ENCODE measurements around the gene REPS2. TPM values are rescaled to one million over a fixed set of nuclear protein-coding genes. Genes with fewer than 3 reads are reported as not detected.

The REPS2 gene
- 1 to 10 TPM in 1 of 2 donors, under 1 TPM in 1; 0.35 to 3.3 TPM for total RNA-seq
- 0 to 1.1 reads per million in 2 donors for total RNA-seq

DNA sequence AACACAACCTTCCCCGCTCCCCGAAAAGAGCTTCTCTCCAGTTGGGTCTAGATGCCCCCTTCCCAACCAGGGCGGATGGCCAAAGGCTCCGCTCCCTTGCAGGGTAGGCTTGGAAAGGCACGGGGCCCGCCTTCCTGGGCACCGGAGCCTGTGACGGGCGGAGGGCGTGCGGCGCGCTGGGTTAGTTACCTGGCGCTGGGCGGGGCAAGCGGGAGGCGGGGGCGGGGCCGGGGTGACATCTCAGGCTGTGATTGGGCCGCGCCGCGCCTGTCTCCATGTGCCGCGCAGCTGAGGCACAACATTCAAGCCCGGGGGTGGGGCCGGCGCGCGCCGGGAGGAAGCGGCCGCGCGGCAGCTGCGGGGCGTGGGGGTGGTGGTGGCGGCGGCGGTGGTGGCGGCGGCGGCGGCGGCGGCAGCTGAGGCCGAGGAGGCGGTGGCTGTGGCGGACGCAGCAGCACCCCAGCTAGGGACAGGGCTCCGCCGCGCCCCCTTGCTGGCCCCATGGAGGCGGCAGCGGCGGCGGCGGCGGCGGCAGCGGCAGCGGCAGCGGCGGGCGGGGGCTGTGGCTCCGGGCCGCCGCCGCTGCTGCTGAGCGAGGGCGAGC, at the start of gene REPS2:
TSS of gene REPS2 (plus strand) at position 298 of the 604 bp plus-strand sequence. CDS start at position 502, 204 bp downstream.
- DNase-seq (peak; percentile 59 to 76 (median 73)), ATAC-seq (peak; percentile 97)
- H3K4me3 Mint-ChIP-seq: peak within 1 kb of the TSS; percentile 91
- H3K9me3 ChIP-seq (ENCODE audit: control insufficient read depth, low read length, poor library complexity, severe bottlenecking): no peaks in the 10 kb centered on the region
- no peaks in the 10 kb centered on the region for H3K27me3 Mint-ChIP-seq
- H3K4me1 Mint-ChIP-seq: peaks cover 3% of the 10 kb centered on the region
- no peaks in the 10 kb centered on the region for H3K36me3 Mint-ChIP-seq (ENCODE audit: low read depth)
- H3K27ac Mint-ChIP-seq: no peak within 1 kb of the TSS

DNA sequence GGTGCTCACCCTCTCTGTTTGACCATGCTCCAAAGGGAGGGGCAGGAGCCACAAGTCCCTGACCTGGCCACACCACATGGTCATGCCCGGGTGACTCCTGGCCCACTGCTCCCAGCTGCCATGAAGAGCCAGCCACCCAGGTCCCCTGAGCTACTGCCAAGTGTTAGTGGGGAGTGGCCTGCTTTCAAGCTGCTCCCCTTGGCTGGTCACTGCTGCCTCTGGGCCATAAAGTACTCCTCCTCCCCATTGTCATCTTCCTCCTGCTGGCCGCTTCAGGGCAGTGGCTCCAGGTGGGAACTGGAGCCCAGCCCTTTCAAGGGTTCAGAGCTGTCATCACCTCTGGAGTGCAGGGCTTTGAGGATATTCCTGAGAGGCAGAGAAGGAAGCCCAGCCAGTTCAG, 49.0 kb upstream of the REPS2 start:
- no peak overlapping the region for H3K27ac Mint-ChIP-seq
- H3K4me3 Mint-ChIP-seq: no peak overlapping the region
- H3K27me3 Mint-ChIP-seq: peaks cover 10% of the 10 kb centered on the region
- DNase-seq (no peak), ATAC-seq (no peak)
- peaks cover 7% of the 10 kb centered on the region for H3K4me1 Mint-ChIP-seq
- H3K9me3 ChIP-seq (ENCODE audit: control insufficient read depth, low read length, poor library complexity, severe bottlenecking): no peaks in the 10 kb centered on the region
- H3K36me3 Mint-ChIP-seq (ENCODE audit: low read depth): no peaks in the 10 kb centered on the region

DNA sequence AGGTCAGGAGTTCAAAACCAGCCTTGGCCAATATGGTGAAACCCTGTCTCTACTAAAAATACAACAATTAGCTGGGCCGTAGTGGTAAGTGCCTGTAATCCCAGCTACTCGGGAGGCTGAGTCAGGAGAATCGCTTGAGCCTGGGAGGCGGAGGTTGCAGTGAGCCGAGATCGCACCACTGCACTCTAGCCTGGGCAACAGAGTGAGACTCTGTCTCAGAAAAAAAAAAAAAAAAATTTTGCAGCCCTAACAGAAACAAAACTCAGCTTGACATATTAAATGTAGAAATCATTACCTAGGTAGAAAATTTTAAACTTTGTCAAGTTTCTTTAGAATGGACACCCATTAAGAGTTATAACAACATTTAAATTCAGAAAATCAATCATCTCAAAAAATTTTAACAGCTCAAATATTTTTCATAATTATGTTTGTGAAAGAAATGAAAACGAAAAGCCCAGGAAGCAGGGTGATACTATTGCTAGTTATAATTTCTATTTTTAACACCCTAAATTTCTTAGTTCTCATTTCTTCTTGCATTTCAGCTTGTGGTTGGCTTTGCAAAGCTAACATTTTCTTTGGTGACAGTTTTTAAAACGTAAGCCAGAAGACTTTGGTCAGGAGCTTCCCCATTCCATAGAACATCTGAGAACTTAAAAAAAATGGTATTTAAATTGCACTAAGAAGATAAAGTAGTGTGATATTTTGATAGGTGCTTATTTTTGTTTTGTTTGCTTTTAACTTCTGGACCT, 43.0 kb upstream of the REPS2 start:
- no peaks in the 10 kb centered on the region for H3K4me1 Mint-ChIP-seq
- H3K4me3 Mint-ChIP-seq: no peak overlapping the region
- H3K27ac Mint-ChIP-seq: no peak overlapping the region
- DNase-seq (no peak), ATAC-seq (no peak)
- no peaks in the 10 kb centered on the region for H3K36me3 Mint-ChIP-seq (ENCODE audit: low read depth)
- no peaks in the 10 kb centered on the region for H3K9me3 ChIP-seq (ENCODE audit: control insufficient read depth, low read length, poor library complexity, severe bottlenecking)
- H3K27me3 Mint-ChIP-seq: peaks cover 15% of the 10 kb centered on the region

- ATAC-seq (no peak), DNase-seq (no peak)
- H3K4me3 Mint-ChIP-seq: no peak overlapping the region
- H3K36me3 Mint-ChIP-seq (ENCODE audit: low read depth): no peaks in the 10 kb centered on the region
- no peak overlapping the region for H3K27ac Mint-ChIP-seq
- H3K9me3 ChIP-seq (ENCODE audit: control insufficient read depth, low read length, poor library complexity, severe bottlenecking): no peaks in the 10 kb centered on the region
- H3K4me1 Mint-ChIP-seq: no peaks in the 10 kb centered on the region
- no peaks in the 10 kb centered on the region for H3K27me3 Mint-ChIP-seq
Measured at GRCh38 chrX:16910376-16910775, 36.1 kb upstream of the REPS2 start.

DNA sequence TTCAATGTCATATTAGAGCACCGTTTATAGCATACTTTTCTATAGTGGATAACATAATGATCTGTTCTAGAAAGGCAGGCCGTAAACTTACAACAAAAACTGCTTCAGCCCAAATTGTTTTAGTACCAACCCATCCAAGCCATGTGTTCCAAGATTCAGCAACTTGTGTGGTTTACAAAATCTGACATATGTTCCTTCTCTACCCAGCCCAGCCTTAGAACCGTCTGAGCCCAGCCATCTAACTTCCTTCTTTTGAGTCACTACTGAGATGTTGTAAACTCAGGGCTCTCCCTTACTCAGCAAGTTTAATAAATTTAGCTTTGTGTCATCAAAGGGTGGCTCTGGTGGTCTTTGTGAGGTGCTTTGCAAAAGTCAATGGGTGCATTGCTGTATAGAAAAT, 32.4 kb upstream of the REPS2 start:
- no peak for DNase-seq
- no peaks in the 10 kb centered on the region for H3K9me3 ChIP-seq (ENCODE audit: control insufficient read depth, low read length, poor library complexity, severe bottlenecking)
- Mint-ChIP-seq H3K27me3 (no peaks in the 10 kb centered on the region), H3K4me1 (no peaks in the 10 kb centered on the region), H3K27ac (peak overlapping the region; percentile 62), H3K36me3 (ENCODE audit: low read depth) (no peaks in the 10 kb centered on the region), H3K4me3 (no peak overlapping the region)
- ATAC-seq: no peak

DNA sequence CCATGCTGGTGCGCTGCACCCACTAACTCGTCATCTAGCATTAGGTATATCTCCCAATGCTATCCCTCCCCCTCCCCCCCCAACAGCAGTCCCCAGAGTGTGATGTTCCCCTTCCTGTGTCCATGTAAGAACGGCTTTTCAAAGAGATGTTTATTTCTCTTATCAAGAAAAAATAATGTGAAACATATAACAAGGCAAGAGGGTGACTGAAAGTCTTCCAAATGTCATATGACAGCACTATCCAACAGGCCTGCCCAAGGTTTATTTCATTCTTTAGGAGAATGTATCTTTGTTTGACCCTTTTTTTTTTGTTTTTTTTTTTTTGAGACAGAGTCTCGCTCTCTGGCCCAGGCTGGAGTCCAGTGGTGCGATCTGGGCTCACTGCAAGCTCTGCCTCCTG, 29.9 kb upstream of the REPS2 start:
- Mint-ChIP-seq H3K4me3 (no peak overlapping the region), H3K27me3 (no peaks in the 10 kb centered on the region), H3K36me3 (ENCODE audit: low read depth) (no peaks in the 10 kb centered on the region), H3K27ac (no peak overlapping the region), H3K4me1 (no peaks in the 10 kb centered on the region)
- no peak for ATAC-seq
- no peak for DNase-seq
- H3K9me3 ChIP-seq (ENCODE audit: control insufficient read depth, low read length, poor library complexity, severe bottlenecking): no peaks in the 10 kb centered on the region

DNA sequence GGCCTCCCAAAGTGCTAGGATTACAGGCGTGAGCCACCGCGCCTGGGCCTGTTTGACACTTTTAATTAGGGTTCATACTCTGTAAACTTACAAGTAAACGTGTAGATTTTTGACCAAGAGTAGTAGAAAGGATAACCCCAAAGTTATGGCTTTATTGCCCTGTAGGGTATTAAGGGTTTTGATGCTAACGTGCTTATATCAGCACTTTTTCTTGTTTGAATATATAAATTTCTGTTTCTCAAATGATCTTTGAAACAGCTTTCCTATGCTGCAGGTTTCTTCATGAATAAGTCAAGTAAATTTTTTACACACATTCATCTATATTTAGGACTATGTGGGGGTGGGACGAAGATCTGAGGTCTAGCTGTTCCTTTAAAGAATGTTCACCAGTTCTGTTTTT, 29.3 kb upstream of the REPS2 start:
- no peaks in the 10 kb centered on the region for H3K36me3 Mint-ChIP-seq (ENCODE audit: low read depth)
- H3K9me3 ChIP-seq (ENCODE audit: control insufficient read depth, low read length, poor library complexity, severe bottlenecking): no peaks in the 10 kb centered on the region
- no peak overlapping the region for H3K4me3 Mint-ChIP-seq
- ATAC-seq: no peak
- no peak overlapping the region for H3K27ac Mint-ChIP-seq
- DNase-seq: no peak
- H3K4me1 Mint-ChIP-seq: no peaks in the 10 kb centered on the region
- H3K27me3 Mint-ChIP-seq: peaks cover 5% of the 10 kb centered on the region

GRCh38 chrX:16918979-16919378, 27.5 kb upstream of the REPS2 start:
- H3K4me1 Mint-ChIP-seq: no peaks in the 10 kb centered on the region
- no peak for ATAC-seq
- DNase-seq: no peak
- no peak overlapping the region for H3K4me3 Mint-ChIP-seq
- no peak overlapping the region for H3K27ac Mint-ChIP-seq
- no peaks in the 10 kb centered on the region for H3K9me3 ChIP-seq (ENCODE audit: control insufficient read depth, low read length, poor library complexity, severe bottlenecking)
- peaks cover 6% of the 10 kb centered on the region for H3K27me3 Mint-ChIP-seq
- H3K36me3 Mint-ChIP-seq (ENCODE audit: low read depth): no peaks in the 10 kb centered on the region

DNA sequence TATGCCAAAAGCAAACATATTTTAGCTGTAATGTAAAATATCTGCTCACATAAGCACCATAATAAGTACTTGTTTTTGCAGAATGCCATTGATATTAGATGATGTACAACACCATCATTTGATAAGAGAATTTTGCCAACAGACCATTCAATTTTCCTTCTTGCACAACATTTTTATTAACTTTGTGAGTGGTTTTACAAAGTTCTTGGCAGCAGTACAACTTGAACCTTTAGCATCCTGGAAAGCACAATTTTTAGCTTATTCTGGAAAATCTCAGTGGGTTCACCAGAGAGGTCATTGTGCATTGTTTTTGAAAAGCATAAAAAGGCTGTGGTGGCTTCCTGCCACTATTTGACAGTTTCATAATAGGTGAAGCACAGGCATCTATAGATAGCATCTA, 26.4 kb upstream of the REPS2 start:
- Mint-ChIP-seq H3K36me3 (ENCODE audit: low read depth) (no peaks in the 10 kb centered on the region), H3K4me1 (no peaks in the 10 kb centered on the region), H3K27me3 (peaks cover 6% of the 10 kb centered on the region), H3K27ac (no peak overlapping the region), H3K4me3 (no peak overlapping the region)
- H3K9me3 ChIP-seq (ENCODE audit: control insufficient read depth, low read length, poor library complexity, severe bottlenecking): no peaks in the 10 kb centered on the region
- ATAC-seq (no peak), DNase-seq (no peak)

DNA sequence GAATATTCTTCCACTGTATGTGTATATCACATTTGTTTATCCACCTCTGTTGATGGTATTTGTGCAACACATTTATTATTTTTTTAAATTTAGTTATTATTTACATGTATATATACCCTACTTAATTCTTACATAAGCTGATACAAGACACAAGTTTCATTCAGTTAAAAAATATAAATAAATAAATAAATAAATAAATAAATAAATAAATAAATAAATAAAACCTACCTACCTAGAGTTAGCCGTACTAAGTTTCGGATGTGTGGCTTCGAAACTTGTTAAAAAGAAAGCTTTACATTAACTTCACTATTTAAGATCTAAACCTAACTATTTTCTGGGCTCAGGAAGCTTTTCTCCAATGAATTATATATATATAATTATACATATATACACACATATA, 23.3 kb upstream of the REPS2 start:
- no peak overlapping the region for H3K27ac Mint-ChIP-seq
- DNase-seq (no peak), ATAC-seq (no peak)
- no peak overlapping the region for H3K4me3 Mint-ChIP-seq
- no peaks in the 10 kb centered on the region for H3K4me1 Mint-ChIP-seq
- H3K36me3 Mint-ChIP-seq (ENCODE audit: low read depth): no peaks in the 10 kb centered on the region
- H3K9me3 ChIP-seq (ENCODE audit: control insufficient read depth, low read length, poor library complexity, severe bottlenecking): no peaks in the 10 kb centered on the region
- H3K27me3 Mint-ChIP-seq: peaks cover 11% of the 10 kb centered on the region

- H3K27ac Mint-ChIP-seq: no peak overlapping the region
- no peak for ATAC-seq
Measured at GRCh38 chrX:16924631-16925480, 21.6 kb upstream of the REPS2 start.

GRCh38 chrX:16930392-16930791, 16.1 kb upstream of the REPS2 start:
- no peak for ATAC-seq

More at GRCh38 chrX:16924631-16925480, 21.6 kb upstream of the REPS2 start:
- Mint-ChIP-seq H3K4me1 (no peaks in the 10 kb centered on the region), H3K27me3 (peaks cover 11% of the 10 kb centered on the region), H3K4me3 (no peak overlapping the region), H3K36me3 (ENCODE audit: low read depth) (no peaks in the 10 kb centered on the region)
- DNase-seq: no peak
- H3K9me3 ChIP-seq (ENCODE audit: control insufficient read depth, low read length, poor library complexity, severe bottlenecking): no peaks in the 10 kb centered on the region

DNA sequence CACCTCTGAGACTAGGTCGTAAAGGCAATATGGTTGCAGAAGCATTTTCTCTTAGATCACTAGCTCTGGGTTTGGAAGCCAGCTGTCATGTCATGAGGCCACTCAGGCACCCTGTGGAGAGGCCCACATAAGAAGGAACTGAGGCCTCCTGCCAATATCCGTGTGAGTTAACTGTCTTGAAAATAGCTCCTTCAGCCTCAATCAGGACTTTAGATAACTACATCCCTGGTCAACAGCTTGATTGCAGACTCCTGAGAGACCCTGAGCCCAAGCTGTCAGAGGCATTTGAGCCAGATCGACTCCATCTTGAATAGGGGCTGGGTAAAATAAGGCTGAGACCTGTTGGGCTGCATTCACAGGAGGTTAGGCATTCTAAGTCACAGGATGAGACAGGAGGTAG, 15.1 kb upstream of the REPS2 start:
- peaks cover 5% of the 10 kb centered on the region for H3K27me3 Mint-ChIP-seq
- H3K4me1 Mint-ChIP-seq: peaks cover 2% of the 10 kb centered on the region
- ATAC-seq: no peak
- DNase-seq: no peak
- H3K9me3 ChIP-seq (ENCODE audit: control insufficient read depth, low read length, poor library complexity, severe bottlenecking): no peaks in the 10 kb centered on the region
- H3K27ac Mint-ChIP-seq: no peak overlapping the region
- H3K4me3 Mint-ChIP-seq: no peak overlapping the region
- H3K36me3 Mint-ChIP-seq (ENCODE audit: low read depth): no peaks in the 10 kb centered on the region

More at GRCh38 chrX:16930392-16930791, 16.1 kb upstream of the REPS2 start:
- H3K27me3 Mint-ChIP-seq: peaks cover 5% of the 10 kb centered on the region
- H3K4me1 Mint-ChIP-seq: peaks cover 2% of the 10 kb centered on the region
- no peak for DNase-seq
- no peak overlapping the region for H3K4me3 Mint-ChIP-seq
- no peaks in the 10 kb centered on the region for H3K9me3 ChIP-seq (ENCODE audit: control insufficient read depth, low read length, poor library complexity, severe bottlenecking)
- no peaks in the 10 kb centered on the region for H3K36me3 Mint-ChIP-seq (ENCODE audit: low read depth)
- no peak overlapping the region for H3K27ac Mint-ChIP-seq
